Esophagus (tissue), 2 donors: ENCODE data around the gene AMDHD2. TPM values are rescaled to one million over a fixed set of nuclear protein-coding genes. Genes with fewer than 3 reads are reported as not detected.
A peak's percentile ranks its signal among the peaks of the same experiment; 100 is the strongest.
"Not testable (repeated sequence)": the region's sequence is repeated elsewhere in the genome, so short reads cannot be mapped to it uniquely, and the experiment has no call there.

Experiments
- H3K27ac ChIP-seq, 2 donors: one replicate each; pipeline ENCODE4 v1.5.1; 2013; ENCODE audit warnings: low read depth in 2 of 2, mild to moderate bottlenecking in 2 of 2, inconsistent platforms in 1 of 2, low read length in 1 of 2, moderate library complexity in 1 of 2
- H3K27me3 ChIP-seq, 2 donors: one replicate each; pipeline ENCODE4 v1.6.1; 2013; ENCODE audit warnings: low read length in 2 of 2, control low read depth in 1 of 2, mild to moderate bottlenecking in 1 of 2; ENCODE audit not compliant: insufficient read depth in 2 of 2, control insufficient read depth in 1 of 2
- H3K36me3 ChIP-seq, 2 donors: one replicate each; pipeline ENCODE4 v1.6.1; 2013; ENCODE audit warnings: low read length in 1 of 2; ENCODE audit not compliant: control insufficient read depth in 2 of 2, insufficient read depth in 2 of 2
- H3K4me1 ChIP-seq, 2 donors: one replicate each; pipeline ENCODE4 v1.6.1; 2013; ENCODE audit warnings: low read length in 1 of 2; ENCODE audit not compliant: control insufficient read depth in 2 of 2, insufficient read depth in 2 of 2
- H3K4me3 ChIP-seq, 2 donors: one replicate each; pipeline ENCODE4 v1.5.1; 2013; ENCODE audit warnings: low read length in 2 of 2, mild to moderate bottlenecking in 2 of 2, low read depth in 1 of 2, moderate library complexity in 1 of 2
- H3K9me3 ChIP-seq, 2 donors: one replicate each; pipeline ENCODE4 v1.6.1; 2013; ENCODE audit warnings: mild to moderate bottlenecking in 2 of 2, low read depth in 1 of 2, low read length in 1 of 2, moderate library complexity in 1 of 2; ENCODE audit not compliant: control insufficient read depth in 2 of 2, insufficient read depth in 1 of 2
- WGBS, 2 donors: extraction: QIAGEN DNeasy Blood & Tissue Kit; methylation state at CpG; one replicate each; pipeline ENCODE4 v1.1.7; 2013; 5-methylcytosine and 5-hydroxymethylcytosine counted together
- polyA plus RNA-seq, 2 donors: library from polyadenylated mRNA; stranded (reverse); fragments of 200-250 nt; gene quantifications; one replicate each; pipeline ENCODE4 v1.2.3, GENCODE V29; 2013
- donor health status: healthy with polysubstance abuse.
- donor health status: Bipolar disorder and iron deficiency.

The AMDHD2 gene
- polyA plus RNA-seq, 2 donors, result 18.8 to 24.1 TPM

DNA sequence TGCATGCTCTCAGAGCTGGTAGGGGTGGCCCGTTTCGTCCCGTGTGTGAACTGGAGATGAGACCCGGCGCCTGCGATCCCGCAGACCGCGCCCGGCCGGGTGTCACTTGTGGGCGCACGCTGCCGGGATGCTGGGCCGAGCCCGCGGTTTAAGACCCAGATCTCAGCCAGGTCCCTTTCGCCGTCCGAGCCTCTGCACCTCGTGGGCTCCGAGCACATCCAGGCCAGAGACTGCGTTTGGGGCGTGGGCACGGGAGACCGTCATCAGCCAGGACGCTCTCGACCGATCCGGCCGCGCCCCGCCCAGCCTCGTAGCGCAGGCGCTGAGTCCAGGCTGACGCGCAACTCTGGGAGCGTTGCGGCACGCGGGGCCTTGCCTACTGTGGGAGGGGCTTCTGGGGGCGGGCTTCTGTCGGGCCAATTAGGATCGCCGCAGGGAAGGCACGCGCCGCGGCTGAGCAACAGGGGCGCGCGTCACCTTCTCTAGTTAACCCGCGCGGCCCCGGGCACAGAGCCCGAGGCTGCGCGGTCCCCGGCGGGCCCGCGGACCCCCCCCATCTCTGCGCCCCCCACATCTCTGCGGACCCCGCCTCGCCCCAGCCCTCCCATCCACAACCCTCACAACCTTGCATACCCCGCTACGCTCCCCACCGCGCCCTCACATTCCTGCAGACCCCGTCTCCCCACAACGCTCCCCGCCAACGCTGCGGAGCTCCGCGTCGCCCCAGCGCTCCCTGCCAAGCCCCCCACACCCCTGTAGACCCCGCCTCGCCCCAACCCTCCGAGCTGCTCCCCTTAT, 11.7 kb downstream of the AMDHD2 start:
- 0% methylated on average over 63 to 84 of the region's 84 CpGs for WGBS, 2 donors

DNA sequence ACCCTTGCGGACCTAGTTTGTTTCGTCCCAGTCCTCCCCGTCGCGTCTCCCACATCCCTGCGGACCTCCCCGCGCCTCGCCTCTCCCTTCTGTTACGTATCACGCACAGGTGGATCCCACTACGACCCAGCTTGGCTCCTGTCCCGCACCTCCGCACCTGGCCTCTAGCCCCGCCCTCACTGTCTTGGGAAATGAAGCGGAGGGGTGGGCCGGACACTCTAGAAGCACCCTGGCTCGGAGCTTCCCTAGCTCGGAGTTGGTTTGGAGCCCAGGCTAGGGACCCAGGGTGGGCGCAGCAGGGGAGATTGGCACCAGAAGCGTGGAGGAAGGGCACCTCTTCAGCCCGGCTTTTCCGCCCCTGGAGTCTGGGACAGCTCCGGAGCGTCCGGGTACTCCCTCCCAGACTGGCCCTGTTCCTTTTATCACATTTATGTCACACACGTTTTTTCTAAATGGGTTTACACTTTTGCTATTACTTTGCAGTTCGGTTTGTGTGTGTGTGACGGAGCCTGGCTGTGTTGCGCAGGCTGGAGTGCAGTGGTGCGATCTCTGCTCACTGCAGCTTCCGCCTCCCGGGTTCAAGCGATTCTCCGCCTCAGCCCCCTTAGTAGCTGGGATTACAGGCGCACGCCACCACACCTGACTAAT, 12.4 kb downstream of the AMDHD2 start:
- Histone ChIP-seq H3K4me3 (peak overlapping the region; percentile 55 to 63), H3K9me3 (no peaks in the 10 kb centered on the region), H3K4me1 (peaks cover 6 to 15% of the 10 kb centered on the region in 2 donors), H3K27ac (peak overlapping the region; percentile 97), H3K27me3 (no peaks in the 10 kb centered on the region), H3K36me3 (peaks cover 3 to 32% of the 10 kb centered on the region in 2 donors)
- WGBS, 2 donors, result 1% methylated on average over 37 of the region's 37 CpGs

More for the DNA sequence above, 11.7 kb downstream of the AMDHD2 start:
- peaks cover 3 to 36% of the 10 kb centered on the region in 2 donors for H3K36me3 ChIP-seq
- no peaks in the 10 kb centered on the region for H3K9me3 ChIP-seq
- peaks cover 6 to 15% of the 10 kb centered on the region in 2 donors for H3K4me1 ChIP-seq
- H3K4me3 ChIP-seq, result peak overlapping the region; percentile 55 to 63
- H3K27me3 ChIP-seq, result no peaks in the 10 kb centered on the region
- H3K27ac ChIP-seq, result peak overlapping the region; percentile 97

DNA sequence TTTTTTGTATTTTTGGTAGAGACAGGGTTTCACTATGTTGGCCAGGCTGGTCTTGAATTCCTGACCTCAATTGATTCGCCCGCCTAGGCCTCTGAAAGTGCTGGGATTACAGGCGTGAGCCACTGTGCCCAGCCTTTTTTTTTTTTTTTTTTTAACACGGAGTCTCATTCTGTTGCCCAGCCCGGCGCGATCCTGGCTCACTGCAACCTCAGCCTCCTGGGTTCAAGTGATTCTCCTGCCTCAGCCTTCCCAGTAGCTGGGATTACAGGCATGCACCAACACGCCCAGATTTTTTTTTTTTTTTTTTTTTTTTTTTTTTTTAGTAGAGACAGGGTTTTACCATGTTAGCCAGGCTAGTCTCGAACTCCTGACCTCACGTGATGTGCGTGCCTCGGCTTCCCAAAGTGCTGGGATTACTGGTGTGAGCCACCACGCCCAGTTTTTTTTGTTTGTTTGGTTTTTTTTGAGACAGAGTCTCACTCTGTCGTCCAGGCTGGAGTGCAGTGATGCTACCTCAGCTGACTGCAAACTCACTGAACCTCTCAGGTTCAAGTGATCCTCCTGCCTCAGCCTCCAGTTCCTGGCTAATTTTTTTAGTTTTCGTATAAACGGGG, 13.1 kb downstream of the AMDHD2 start:
- Histone ChIP-seq H3K4me3 (peak overlapping the region in 1 of 2 donors; percentile 55), H3K4me1 (peaks cover 6 to 15% of the 10 kb centered on the region in 2 donors), H3K36me3 (peaks cover 3 to 26% of the 10 kb centered on the region in 2 donors), H3K27ac (peak overlapping the region; percentile 97)
- WGBS, 2 donors, result 27 to 30% methylated on average over 13 to 16 of the region's 16 CpGs
- H3K27me3 ChIP-seq, H3K9me3 ChIP-seq: not testable (repeated sequence)

DNA sequence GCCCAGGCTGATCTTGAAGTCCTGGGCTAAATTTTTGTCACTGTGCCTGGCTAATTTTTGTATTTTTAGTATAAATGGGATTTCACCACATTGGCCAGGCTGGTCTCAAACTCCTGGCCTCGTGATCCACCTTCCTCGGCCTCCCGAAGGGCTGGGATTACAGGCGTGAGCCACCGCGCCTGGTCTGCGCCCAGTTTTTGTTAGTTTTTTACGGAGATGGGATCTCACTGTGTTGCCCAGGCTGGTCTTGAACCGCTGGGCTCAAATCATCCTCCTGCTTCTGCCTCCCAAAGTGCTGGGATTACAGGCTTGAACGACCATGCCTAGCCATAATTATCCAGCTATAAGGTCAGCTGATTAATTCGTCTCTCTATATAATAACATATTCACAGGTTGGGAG, 13.7 kb downstream of the AMDHD2 start:
- Histone ChIP-seq H3K27ac (no peak overlapping the region), H3K4me3 (no peak overlapping the region), H3K9me3 (no peaks in the 10 kb centered on the region), H3K4me1 (peaks cover 6 to 15% of the 10 kb centered on the region in 2 donors), H3K27me3 (no peaks in the 10 kb centered on the region), H3K36me3 (peaks cover 1 to 19% of the 10 kb centered on the region in 2 donors)
- WGBS, 2 donors, result 85 to 89% methylated on average over 11 of the region's 11 CpGs

DNA sequence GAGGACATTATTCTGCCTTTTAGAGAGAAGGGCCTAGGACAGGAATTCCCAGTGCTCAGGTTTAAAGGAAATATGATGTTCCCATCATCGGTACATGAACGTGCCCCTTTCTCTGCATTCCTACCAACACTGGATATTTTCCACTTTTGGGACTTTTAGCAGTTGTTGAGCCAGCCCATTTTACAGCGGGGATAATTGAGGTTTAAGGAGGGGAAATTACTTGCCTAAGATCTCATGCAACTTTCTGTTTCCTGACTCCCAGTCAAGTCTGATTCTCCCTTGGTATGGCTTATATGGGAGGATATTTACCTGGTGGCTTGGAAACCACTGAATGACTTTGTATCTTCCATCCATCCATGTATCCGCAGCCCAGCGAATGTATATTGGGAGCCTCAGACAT, 14.2 kb downstream of the AMDHD2 start:
- H3K4me3 ChIP-seq, H3K27ac ChIP-seq, H3K9me3 ChIP-seq, H3K27me3 ChIP-seq: not testable (repeated sequence)
- peaks cover 6 to 17% of the 10 kb centered on the region in 2 donors for H3K4me1 ChIP-seq
- H3K36me3 ChIP-seq, result peaks cover 0 to 15% of the 10 kb centered on the region in 2 donors
- 88 to 90% methylated on average over 5 of the region's 5 CpGs for WGBS, 2 donors

DNA sequence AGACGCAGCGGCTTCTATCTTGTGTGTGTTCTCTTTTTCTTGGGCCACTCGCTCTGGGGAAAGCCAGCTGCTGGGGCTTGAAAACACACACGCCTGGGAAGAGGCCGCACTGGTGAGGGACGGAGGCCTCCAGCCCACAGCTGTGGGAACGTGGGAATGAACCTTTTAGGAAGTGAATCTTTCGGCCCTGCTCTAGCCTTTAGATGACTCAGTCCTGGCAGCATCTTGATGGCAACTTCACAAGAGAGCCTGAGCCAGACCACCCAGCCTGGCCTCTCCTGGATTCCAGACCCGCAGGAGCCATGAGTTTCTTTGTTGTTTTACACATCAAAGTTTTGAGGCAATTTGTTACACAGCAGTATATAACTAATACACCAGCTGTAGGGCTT, 15.4 kb downstream of the AMDHD2 start:
- peaks cover 0 to 5% of the 10 kb centered on the region in 2 donors for H3K36me3 ChIP-seq
- H3K4me3 ChIP-seq, result no peak overlapping the region
- no peaks in the 10 kb centered on the region for H3K27me3 ChIP-seq
- 69 to 83% methylated on average over 9 of the region's 9 CpGs for WGBS, 2 donors
- no peaks in the 10 kb centered on the region for H3K9me3 ChIP-seq
- peaks cover 6 to 20% of the 10 kb centered on the region in 2 donors for H3K4me1 ChIP-seq
- peak overlapping the region in 1 of 2 donors; percentile 81 for H3K27ac ChIP-seq

DNA sequence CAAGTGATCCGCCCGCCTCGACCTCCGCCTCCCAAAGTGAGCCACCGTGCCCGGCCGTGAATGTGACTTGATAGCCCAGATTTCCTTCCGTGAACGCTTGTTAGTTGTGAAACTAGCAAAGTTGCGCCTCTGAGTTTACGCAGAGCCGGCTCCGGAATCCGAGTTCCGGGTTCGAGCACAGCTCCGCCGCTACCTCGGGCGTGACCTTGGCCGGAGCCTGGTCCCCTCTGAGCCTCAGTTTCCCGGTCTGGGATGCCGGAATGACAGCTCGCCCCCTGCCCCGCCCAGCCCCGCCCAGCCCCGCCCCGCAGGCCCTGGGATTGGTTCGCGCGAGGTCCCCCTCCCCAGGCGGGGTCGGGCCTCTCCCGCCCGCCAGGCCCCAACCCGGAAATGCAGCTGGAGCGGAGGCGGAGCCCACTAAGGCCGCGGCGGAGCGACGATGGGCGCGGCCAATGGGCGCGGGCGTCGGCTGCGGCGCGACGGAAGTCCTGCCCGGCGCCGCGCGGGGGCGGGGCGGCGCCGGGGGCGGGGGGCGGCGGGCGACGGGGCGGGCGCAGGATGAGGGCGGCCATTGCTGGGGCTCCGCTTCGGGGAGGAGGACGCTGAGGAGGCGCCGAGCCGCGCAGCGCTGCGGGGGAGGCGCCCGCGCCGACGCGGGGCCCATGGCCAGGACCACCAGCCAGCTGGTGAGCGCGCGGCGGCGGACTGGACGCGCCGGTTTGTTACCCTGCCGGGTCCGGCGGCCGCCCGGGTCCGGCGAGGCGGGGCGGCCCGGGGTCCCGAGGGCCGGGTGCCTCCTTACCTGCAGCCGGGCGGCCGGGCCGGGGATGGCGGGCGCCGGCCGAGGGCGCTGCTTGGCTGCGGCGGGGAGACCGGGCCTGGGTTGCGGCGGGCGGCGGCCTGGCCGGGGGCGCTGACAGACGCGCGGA, 17.5 kb downstream of the AMDHD2 start, which contains the start of gene PDPK1:
PDPK1 (plus strand) TSS at position 571 of the 929 bp plus-strand sequence; CDS start at position 663, 92 bp downstream.
- H3K36me3 ChIP-seq, result no peaks in the 10 kb centered on the region

DNA sequence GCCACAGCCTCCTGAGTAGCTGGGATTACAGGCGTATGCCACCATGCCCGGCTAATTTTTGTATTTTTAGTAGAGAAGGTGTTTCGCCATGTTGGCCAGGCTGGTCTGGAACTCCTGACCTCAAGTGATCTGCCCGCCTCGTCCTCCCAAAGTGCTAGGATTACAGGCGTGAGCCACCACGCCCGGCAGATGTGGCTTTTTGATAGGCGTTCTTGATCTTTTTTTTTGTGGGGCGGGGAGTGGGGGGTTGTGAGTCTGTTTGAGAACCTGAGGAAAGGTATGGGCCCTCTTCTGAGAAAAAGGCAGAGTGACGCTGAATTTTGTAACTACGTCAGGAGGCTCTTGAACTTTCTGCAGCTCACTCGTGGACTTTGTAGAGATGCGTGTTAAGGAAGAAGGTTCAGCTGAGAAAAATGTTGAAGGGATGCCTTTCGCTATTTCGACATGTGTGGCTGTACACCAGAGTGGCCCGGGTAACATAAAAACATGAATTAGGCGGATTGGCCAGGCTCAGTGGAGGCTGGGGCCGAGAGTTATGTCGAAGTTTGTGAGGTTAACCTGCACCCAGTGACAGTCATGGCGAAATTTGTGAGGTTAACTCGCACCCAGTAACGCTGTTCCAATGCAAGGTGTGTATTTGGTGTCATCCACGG, 19.1 kb downstream of the AMDHD2 start:
- not testable (repeated sequence) for H3K36me3 ChIP-seq, H3K9me3 ChIP-seq, H3K27me3 ChIP-seq
- H3K4me3 ChIP-seq, result peak overlapping the region in 1 of 2 donors; percentile 11
- H3K27ac ChIP-seq, result peak overlapping the region in 1 of 2 donors; percentile 21
- 79 to 83% methylated on average over 24 of the region's 24 CpGs for WGBS, 2 donors
- peaks cover 3 to 15% of the 10 kb centered on the region in 2 donors for H3K4me1 ChIP-seq

More for the DNA sequence above, 17.5 kb downstream of the AMDHD2 start, which contains the start of gene PDPK1:
- Histone ChIP-seq H3K4me3 (peak within 1 kb of the TSS; percentile 76 to 91), H3K27me3 (no peaks in the 10 kb centered on the region), H3K4me1 (peaks cover 3 to 15% of the 10 kb centered on the region in 2 donors), H3K27ac (peak within 1 kb of the TSS; percentile 98 to 99), H3K9me3 (no peaks in the 10 kb centered on the region)
- WGBS, 2 donors, result 0% methylated on average over 71 to 126 of the region's 126 CpGs
